ENCODE data around the gene BRF1.
"Not testable (repeated sequence)": the region's sequence is repeated elsewhere in the genome, so short reads cannot be mapped to it uniquely, and the experiment has no call there.

Gene BRF1, protein sequence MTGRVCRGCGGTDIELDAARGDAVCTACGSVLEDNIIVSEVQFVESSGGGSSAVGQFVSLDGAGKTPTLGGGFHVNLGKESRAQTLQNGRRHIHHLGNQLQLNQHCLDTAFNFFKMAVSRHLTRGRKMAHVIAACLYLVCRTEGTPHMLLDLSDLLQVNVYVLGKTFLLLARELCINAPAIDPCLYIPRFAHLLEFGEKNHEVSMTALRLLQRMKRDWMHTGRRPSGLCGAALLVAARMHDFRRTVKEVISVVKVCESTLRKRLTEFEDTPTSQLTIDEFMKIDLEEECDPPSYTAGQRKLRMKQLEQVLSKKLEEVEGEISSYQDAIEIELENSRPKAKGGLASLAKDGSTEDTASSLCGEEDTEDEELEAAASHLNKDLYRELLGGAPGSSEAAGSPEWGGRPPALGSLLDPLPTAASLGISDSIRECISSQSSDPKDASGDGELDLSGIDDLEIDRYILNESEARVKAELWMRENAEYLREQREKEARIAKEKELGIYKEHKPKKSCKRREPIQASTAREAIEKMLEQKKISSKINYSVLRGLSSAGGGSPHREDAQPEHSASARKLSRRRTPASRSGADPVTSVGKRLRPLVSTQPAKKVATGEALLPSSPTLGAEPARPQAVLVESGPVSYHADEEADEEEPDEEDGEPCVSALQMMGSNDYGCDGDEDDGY

DNA sequence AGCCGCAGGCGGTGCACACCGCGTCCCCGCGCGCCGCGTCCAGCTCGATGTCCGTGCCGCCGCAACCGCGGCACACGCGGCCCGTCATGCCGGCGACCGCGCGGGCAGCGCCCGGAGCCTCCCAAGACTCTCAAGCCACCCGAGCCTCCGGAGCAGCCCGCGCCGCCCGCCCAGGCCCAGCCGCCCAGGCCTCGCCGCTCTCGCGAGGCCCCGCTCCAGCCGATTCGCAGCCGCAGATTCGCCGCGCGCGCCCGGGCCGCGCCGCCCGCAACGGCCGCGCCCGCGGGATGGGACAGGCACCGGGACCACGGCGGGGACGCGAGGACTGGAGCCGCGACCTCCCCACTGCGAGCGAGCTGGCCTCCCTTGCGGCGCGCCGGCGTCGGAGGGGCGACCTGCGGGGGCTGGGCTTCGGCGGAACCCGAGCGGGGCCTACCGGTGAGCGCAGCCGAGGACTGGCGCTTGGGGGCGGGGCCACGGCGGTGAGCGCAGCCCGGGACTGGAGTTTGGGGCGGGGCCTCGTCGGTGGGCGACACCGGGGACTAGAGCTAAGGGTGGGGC, at the start of gene BRF1:
Gene BRF1 (minus strand): TSS at position 460 of the 561 bp plus-strand sequence. CDS start 372 bp downstream, at position 88.
- peak; percentile 91 for DNase-seq (ENCODE audit: low read depth)

DNA sequence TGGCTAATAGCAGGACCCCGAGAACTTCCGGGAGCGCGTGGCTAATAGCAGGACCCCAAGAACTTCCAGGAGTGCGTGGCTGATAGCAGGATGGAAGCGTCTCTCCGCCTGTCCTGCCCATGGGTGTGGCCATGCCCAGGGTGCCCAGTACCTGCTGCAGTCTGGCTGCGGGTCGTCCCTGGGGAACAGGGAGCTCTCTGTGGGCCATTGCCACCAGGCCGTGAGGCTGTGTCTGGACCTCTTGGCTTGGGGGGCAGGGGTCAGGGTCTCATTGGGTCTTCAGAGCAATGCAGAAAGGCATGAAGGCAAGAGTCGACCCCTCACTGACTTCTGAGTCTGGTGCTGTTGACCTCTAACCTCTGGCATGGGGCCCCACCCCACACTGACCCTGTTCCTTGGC, 49.2 kb upstream of the BRF1 start:
- DNase-seq (ENCODE audit: low read depth) = no peak

DNA sequence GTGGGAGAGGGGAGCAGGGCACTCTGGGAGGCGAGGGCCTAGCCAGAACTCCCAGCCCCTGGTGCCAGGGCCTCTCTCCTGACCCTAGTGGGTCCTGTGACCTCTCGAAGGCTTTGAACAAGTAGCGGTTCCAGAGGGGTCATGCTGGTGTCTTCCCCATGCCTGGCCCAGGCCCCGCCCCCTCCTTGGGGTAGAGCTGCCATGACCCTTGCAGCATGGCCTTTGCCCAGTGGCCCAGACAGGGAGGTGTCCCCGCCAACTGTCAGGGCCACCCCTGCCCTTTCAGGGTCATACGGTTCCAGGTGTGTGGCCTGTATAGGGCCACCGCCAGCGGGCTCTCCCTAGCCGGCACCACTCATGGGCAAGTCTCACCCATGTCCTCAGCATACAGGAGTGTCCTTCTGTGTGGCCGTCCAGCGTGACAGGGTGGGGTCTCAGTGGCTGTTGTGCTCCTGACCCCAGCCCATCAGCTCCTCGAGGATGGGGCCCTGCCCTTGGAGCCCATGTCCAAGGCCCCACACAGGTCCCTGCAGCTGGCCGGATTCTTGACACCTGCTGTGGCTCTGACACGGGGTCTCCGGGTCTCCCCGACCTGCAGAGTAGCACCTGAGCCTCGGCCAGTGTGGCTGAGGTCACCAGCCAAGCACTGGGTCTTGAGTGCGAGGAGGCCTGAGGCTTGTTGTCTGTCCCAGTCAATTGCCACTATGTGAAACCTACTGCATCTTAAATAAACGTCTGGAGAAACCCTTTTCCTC, 48.3 kb upstream of the BRF1 start:
- no peak for DNase-seq (ENCODE audit: low read depth)

DNA sequence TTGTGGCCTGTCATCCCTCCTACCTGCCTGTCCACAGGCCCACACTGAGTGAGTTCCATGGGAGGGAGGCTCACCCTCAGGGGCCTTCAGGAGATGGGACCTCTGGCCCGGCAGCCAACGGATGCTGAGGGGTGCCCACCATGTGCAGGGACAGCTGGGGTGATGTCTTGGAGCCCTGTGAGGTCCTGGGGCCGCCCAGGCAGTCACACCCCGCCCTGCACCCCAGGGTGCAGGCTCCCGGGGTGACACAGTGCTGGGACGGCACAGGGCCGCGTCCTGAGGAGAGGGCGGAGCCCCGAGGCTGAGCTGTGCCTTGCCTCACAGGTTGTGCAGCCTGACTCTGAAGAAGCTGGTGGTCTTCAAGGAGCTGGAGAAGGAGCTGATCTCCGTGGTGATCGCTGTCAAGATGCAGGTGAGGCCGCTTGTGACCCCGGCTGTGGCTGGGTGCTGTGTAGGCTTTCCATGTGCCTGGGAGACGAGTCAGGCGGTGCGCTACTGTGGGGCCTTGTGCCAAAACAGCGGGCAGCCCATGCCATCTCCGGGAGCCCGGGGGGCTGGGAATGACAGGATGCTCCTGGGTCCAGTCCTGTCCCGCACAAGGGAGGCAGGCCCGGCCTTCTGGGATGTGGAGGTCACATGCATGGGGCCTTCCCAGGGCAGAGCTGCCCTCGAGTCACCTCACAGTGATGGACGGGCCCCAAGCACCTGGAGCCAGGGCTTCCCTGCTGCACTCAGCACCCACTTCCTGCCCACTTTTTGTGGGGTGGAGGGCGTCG, 47.6 kb upstream of the BRF1 start:
- no peak for DNase-seq (ENCODE audit: low read depth)

DNA sequence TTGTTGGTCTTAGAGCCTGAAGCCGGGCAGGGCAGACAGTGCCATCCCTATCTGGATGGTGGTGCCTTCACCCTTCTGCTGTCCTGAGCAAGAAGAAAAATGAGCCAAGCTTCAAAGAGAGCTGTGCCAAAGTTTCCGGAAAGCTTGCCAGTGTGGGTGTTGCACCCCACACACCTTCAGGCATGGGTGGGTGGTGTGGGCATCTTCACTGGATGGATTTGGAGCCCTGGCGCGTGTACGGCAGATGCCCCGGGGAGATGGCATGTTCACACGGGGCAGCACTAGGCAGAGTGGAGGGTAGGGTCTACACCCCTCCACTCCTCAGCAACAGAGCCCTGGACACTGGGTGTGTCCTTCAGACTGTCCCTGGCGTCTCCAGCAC, 46.8 kb upstream of the BRF1 start:
- DNase-seq (ENCODE audit: low read depth) = no peak

DNA sequence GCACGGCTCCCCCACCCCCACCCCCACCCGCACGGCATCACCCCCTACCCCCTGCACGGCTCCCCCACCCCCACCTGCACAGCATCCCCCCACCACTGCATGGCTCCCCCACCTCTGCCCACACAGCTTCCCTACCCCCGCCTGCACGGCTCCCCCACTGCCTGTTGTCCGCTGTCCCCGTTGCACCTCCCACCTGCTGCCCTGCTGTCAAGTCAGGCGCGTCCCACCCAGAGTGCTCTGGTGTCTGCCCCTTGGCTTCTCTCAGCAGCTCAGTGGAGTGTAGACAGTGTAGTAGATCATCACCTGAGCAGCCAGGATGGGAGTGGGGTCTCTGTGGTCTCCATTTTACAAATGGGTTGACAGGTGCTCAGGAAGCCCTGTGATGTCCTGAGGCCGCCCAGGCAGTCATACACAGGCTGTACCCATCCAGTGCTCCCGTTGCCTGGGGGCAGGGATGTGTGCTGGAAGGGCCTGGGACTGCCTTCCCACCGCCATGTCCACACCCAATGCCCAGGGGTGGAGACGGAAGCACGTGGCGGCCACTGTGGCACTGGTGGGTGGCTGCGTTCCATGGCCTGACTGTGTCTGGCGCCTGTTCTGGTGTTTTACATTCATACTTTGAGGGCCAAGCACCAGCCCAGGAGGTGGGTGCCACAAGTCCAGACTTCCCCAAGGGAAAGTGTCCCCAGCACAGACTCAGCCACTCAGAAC, 46.2 kb upstream of the BRF1 start:
- no peak for DNase-seq (ENCODE audit: low read depth)

DNA sequence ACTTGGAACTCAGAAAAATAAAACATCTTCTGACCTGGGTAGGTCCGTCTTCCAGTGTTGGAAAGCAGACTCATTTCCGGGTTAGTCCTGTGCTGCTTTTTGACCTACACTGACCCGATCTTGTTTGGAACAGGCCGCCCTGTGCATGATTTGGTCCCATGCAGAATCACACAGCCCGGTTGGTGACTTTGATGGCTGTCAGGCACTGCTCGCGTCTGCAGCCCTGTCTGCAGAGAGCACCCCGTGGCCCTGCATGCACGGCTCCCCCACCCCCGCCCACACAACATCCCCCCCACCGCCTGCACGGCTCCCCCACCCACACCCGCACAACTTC, 45.4 kb upstream of the BRF1 start:
- no peak for DNase-seq (ENCODE audit: low read depth)

DNA sequence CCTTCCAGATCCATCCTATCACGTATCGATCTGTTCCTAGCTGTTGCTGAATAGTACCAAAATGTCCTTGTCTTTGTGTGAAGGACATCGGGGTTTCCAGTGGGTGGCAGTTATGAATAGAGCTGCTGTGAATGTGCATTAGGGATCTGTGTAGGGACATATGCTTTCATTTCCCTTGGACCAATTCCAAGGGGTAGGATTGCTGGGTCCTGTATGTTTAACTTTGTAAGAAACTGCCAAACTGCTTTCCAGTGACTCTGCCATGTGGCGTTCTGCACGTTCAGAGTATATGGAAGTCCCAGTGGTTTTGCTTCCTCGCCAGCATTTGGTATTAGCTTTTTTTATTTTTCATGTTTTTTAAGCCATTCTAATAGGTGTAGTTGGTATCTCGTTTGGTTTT, 42.4 kb upstream of the BRF1 start:
- DNase-seq (ENCODE audit: low read depth) = no peak

DNA sequence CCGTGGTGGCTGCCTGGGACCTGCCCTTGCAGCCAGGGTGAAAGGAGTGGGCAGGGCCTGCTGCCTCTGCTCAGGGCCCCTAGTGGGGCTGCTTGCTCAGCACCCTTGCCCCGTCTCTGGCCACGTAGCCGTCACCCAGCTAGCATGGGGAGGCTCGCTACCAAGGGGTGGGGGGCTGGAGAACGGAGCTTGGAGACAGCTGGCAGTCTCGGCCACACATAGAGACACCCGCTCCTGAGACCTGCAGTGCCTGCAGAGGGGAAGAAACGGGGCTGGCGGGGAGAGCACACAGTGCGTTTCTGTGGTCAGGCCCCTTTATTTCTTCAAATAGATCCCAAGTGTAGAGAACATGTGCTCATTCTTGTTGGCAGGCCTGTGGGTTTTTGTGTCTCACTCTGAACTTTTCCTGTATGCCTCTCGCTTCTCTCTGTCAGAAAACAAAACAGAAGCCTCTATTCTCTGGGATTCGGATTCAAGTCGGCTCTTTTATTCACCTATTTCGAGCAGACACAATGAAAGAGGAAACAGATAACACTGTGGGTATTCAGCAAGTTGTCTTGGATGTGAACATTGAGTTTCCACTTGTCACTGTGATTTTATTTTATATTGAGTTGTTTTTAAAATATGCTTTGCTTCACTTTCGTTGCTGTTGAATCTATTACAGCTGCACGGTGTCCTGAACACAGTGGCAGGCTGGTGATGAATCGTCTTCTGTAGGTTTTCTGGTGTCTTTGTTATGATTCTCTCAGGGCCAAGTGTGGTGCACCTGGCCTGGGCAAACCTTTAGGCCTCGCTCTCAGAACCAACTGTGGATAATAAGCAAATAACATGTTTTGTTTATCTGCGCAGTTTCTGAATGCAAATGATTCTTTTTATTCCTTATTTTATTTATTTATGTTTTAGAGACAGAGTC, 40.3 kb upstream of the BRF1 start:
- DNase-seq (ENCODE audit: low read depth) = no peak

DNA sequence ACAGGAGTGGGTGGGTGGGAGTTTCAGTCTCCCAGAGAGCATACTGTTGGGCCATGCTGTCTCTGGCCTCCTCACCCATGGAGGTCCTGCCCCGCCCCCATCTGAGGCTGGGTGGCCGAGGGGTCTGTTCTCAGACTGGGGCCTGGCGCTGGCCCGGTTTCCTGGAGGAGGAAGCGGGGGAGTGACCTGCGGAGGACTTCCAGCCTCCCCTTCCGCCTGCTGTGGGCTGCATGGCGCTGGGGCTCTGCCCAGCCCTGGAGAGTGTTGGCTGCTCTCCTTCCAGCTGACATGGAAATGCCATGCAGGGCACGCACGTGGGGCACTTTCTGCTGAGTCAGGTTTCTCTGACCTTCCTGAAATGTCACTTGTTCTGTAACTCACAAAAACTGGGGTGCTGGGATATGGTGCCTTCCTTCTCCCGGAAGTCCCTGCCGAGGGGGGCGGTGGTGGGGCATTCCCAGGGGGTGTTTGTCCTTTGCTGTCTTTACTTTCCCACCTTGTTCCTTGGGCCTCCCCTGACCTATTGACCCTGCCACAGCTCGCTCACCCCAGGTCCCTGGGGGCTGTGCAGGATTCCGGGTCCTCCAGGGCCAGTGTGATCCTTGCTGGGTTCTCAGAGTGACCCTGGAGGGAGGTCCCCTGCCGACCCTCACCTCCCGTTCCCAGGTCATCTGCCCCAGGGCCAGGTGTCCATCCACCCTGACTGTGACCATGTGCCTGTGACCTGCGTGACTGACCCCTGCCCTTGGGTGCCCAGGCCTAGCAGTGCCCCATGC, 37.4 kb upstream of the BRF1 start:
- DNase-seq (ENCODE audit: low read depth) = no peak

DNA sequence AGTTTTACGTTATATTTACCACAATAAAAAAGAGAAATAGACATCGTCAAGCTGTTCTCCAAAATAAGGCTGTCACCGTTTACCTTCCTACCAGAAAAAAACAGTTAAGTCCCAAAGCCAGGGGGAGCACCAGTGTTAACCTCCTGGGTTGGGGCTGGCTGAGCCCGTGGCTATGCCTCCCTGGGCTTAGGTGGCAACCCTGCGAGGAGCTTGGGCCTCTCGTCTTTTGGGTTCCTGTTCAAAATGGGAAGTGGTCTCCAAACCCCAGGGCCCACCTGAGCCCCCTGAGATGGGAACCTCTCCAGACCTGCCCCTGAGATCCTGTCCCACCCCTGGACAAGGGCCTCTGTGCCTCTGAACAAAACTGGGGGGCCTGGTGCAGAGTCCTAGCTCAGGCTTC, 36.6 kb upstream of the BRF1 start:
- DNase-seq (ENCODE audit: low read depth) = no peak

DNA sequence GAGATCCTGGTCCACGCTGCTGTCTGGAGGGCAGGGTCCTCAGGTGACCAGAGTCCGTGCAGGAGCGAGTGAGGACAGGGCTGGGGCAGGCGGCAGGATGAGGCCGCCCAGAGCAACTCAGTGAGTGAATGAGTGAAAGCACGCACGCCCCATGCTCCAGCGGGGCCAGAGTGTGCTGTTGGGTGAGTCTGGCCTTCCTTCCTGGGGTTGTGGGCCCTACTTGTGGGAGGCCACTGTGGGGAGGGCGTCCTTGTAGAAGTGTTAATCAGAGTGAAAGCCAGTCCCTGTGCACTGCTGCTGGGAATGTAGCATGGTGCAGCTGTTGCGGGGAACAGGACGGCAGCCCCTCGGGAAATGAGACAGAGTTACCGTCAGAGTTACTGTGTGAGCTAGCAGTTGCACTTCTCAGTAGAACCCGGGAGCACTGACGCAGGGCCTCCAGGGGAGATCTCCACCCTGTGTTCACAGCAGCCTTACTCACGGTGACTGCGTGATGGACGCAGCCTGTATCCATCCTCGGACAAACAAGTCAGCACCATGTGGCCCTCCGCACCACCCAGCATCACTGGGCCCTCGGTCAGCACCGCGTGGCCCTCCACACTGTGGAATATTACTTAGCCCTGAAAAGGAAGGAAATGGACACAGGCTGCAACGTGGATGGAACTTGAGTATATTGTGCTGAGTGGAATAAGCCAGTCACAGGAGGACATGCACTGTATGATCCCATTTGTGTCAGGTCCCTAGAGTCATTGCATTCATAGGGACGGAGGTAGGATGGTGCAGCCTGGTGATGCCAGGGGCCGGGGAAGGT, 35.9 kb upstream of the BRF1 start:
- no peak for DNase-seq (ENCODE audit: low read depth)

DNA sequence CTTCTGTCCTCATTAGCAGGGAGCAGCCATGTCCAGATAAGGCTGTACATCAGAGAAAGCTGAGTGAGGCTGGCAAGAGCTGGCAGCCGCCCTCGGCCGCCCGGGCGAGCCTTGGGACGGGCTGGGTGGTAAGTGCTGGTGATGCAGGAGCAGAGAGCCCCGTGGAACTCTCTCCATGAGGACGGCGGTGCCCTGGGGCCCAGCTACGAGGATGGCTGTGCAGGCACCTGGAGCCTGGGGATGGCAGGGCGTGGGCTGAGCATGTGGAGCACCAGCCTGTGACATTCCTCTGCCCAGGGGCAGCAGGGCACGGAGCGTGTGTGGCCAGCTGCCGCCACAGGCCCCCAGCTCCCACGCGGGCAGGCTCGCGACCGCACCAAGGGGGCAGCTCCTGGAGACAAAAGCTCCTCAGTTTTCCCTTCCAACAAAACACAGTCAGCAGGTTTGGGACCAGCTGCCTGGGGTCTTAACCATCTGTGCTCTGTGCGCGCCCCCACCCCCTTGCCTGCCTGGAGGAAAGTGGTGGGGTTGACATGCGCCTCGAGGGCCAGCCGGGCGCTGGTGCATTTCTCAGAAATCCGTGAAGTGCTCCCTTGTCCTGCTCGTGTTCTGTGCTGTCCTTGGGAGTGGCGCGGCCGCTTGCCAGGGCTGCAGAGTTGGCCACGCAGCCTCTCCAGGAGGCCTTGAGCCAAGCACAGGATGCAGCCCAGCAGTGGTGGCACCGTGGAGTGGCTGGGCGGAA, 35.1 kb upstream of the BRF1 start:
- no peak for DNase-seq (ENCODE audit: low read depth)

DNA sequence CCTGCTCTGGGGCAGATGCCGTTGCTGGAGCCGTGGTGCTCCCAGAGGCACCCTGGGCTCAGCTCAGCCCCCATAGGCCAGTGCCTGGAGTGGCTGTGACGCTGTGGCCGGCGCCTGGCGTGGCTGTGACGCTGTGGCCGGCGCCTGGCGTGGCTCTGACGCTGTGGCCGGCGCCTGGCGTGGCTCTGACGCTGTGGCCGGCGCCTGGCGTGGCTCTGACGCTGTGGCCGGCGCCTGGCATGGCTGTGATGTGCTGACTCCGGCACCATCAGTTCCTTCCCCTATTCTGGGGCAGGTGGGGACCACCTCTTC, 34.4 kb upstream of the BRF1 start:
- DNase-seq (ENCODE audit: low read depth) = not testable (repeated sequence)

DNA sequence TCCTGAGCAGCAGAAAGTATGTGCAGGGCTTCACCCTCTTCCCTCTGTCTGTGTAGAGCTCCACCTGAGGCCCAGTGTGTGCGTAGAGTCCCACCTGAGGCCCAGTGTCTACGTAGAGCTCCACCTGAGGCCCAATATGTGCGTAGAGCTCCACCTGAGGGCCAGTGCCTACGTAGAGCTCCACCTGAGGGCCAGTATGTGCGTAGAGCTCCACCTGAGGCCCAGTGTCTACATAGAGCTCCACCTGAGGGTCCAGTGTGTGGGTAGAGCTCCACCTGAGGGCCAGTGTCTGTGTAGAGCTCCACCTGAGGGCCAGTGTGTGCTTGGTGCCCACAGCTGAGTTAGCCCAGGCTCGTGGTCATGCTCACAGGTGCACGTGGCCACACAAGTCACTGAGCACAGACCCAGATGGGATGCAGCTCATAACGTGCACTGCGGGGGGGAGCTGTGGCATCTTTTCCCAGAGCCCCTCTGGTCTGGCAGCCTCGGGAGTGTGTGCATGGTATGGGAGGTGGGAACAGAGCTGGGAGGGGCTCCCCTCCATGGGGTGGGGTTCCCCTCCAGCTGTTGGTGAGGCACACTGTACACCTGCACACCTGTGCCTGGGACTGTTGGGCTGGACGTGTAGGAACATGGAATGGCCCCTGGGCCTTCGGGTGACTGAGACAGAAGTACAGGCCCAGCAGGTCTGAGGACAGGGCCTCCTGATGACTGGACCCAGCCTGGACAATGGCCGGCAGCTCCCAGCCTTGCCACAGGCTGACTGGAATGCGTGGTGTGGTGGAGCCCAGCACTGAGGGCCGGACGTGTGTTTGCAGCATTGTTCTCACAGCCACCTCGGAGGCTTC, 33.8 kb upstream of the BRF1 start:
- DNase-seq (ENCODE audit: low read depth) = no peak

DNA sequence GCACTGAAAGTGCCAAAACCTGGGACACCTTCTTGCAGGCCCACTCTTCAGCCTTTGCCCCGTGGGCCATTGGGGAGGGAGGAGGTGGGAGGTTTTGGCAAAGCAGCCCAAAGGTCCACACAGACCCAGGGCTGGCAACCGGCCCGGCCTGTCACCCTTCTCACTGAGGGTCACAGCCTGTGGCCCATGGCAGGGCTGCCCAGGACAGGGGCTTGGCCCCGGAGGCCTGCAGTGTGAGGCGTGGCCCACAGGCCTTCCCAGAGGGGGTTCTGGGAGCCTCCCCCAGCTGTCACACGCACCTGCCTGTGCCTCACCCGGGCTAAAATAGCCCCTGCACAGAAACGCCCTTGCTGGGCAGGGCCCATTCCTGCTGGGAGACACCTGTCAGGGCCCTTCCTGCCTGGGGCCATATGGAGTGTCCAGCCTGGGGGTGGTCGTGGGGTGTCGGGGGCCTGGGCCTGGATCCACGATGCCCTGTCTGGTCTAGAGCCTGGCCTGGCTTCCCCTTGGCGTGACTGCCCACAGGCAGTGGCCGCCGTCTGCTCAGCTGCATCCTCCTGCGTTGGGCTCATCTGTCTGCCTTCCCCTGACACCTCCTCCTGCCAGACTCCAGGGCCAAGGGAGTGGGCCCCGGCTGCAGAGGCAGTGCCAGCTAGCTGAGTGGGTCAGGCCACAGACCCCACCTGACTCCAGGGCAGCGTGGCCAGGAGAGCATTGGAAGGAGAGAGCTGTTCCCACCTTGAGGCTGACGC, 33.0 kb upstream of the BRF1 start:
- no peak for DNase-seq (ENCODE audit: low read depth)

All from stimulated activated CD8-positive, alpha-beta memory T cell treated with anti-CD3 and anti-CD28 coated beads, Interleukin-15, amount 100 ng/mL, for 1 hour (primary cell).